Activated CD4-positive, alpha-beta T cell treated with anti-CD3 and anti-CD28 coated beads, Interleukin-2, amount 50 U/mL, for 48 hours (primary cell): Measurements from ENCODE around the gene FRRS1.

Source experiments
- DNase-seq, 2 experiments: peaks; one replicate each; pipeline ENCODE4 v3.0.0-alpha.2; 2020

FRRS1 gene

DNA sequence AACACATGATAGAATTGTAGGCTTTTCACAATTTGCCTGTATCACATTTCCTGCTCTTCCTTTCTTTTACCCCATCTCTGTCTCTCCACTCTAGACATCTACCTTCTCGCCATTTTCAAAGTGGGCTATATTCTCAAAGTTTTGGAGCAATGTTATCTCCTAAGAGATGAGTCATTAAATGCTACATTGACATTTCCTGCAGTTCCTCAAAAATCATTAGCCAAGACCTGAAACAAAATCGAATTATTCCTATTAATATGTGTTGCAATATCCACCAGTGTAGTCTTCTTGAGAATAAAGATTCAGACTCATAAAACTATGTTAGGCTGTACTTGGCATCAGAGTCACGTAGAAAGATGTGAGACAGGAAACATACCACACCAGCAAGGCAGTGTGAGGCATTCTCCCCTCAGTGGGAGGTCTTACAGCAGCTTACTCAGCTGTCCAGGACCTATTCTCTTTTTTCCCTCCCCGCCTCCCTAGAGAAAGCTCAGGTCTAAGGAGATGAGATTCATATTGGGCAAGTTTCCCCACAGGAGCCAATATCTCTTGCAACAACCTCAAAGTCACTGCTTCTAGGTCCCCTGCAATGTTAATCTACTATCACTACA is 38.8 kb downstream of the FRRS1 start:
- no peak for DNase-seq

DNA sequence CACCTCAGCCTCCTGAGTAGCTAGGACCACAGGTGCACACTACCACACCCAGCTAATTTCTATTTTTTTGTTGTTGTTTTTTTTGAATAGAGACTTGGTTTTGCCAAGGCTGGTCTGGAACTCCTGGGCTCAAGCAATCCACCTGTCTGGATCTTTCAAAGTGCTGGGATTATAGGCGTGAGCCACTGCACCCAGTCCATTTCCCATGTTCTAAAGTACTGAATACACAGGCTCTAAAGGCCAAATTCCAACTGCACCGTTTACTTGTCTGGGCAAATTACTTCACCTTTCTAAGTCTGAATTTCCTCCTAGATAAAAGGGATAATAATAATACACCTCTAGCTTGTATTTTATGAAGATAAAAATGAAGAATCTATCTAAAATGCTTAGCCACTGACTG is 39.6 kb downstream of the FRRS1 start:
- no peak for DNase-seq

DNA sequence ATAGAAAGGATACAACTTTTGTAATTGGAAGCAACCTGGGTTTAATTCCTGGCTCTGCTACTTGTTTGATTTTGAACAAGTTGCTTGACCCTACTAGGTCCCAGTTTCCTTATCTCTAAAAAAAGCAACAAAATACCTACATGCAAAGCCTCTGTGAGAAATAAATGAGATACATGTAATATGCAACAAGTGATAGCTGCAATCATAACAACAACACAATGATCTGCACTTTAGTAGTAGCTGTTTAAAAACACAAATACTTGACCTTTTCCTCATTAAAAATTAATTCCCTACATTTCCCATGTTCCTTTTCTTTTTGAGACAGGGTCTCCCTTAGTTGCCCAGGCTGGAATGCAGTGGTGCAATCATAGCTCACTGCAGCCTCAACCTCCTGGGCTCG is 40.0 kb downstream of the FRRS1 start:
- no peak for DNase-seq

DNA sequence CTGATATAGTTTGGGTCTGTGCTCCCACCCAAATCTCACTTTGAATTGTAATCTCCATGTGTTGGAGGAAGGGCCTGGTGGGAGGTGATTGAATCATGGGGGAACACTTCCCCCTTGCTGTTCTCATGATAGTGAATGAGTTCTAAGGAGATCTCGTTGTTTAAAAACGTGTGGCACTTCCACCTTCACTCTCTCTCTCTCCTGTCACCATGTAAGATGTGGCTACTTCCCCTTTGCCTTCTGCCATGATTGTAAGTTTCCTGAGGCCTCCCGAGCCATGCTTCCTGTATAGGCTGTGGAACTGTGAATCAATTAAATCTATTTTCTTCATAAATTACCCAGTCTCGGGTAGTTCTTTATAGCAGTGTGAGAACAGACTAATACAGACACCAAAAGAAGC is 40.4 kb downstream of the FRRS1 start:
- no peak for DNase-seq

DNA sequence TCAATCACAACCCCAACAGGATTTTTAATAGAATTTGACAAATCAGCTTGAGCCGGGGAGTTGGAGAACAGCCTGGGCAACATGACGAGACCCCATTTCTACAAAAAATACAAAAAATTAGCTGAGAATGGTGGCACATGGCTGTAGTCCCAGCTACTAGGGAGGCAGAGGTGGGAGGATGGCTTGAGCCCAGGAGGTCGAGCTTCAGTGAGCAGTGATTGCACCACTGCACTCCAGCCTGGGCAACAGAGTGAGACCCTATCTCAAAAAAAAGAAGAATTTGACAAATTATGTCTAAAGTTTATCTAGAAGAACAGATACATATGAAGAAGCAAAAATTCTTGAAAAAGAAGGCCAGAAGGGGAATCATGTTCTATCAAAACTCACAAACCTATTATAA is 43.2 kb downstream of the FRRS1 start:
- no peak for DNase-seq

DNA sequence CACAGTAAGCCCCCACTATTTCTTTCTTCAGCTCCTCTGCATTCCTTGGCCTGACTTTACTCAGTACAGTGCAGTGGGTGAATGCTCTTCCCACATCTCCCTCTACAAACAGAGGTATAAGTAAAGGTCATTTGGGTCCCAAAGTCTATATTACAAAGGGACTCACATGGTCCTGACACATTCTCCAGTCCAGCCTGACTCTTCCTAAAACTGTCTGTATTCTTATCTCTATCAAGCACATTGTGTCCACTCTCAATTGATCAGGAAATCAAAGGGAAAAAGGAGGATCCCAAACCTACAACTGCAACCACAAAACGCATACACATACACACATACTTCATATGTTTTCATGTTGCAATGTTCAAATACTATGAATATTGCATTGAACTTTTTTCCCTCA is 49.4 kb downstream of the FRRS1 start:
- DNase-seq = no peak

DNA sequence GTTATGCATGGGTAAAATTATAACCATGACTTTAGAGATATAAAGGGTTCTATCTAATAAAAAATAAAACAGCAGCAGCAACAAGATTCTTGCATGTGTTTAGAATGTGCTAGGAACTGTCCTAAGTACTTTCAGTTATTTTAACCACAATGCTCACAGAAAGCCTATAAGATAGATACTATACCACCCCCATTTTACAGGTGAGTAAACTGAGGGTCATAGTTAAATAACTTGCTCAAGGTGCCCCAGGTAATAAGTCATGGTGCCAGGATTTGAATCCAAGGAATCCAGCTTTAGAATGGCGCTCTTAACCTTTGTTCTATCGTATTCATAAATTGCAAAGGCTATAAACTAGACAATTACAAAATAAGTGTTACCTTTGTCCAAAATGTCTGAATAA is 53.4 kb downstream of the FRRS1 start:
- DNase-seq = no peak

DNA sequence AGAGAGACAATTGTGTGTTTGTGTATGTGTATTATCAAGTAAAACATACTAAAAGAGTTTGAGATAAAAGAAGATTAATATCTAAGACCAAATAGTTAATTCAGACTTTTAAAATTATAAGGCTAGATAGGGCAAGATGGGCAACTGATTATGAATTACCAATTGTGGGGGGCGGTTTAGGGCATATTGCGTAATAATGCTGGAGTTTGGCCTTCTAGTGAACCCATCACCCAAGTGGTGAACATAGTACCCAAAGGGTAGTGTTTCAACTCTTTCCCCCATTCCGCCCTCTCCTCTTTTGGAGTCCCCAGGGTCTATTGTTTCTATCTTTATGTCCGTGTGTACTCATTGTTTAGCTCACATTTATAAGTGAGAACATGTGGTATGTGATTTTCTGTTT is 55.4 kb downstream of the FRRS1 start:
- DNase-seq = no peak

DNA sequence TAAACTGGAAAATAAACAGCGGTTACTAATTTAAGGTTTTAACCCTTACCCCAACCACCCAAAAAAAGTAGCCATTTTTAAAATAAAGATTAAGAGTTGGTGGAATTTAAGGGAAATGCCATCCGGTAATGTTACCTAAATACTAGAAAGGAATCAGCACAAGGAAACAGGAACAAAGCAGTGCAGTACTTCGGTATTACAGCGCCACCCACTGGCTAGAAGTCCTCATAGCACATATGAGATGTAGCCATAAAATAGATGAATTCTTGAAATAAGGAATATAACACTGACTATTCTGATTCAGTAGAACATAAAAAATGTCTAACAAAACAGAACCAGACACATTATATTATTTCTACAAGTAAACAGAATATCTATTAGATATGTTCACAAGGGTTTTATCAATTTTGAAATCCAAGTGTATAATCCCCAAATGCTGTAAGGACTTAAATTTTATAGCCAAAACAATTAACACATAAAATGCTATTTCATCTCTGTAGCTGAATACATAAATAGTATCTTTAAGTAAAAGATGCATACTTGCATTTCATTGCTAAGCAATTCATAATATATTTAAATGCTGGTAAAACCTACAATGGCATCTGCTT is 58.8 kb downstream of the FRRS1 start:
- peak; percentile 71 to 76 for DNase-seq

DNA sequence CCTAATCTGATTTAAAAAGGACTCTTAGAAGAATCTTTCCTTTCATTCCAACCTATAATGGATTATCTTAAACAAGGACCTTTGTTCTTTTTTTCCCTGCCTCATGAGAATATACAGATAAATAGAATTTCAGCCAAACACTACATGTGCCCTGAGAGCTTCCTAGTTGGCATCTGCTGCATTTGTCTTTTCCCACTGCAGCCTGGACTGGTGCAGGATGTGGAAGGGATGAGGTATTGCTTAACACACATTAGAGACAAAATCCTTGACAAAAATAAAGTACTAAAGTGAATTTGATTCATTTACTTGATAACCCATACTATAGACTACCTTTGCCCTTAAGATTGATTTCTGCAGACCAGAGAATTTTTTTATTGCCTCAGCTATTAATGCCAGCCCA is 61.0 kb downstream of the FRRS1 start:
- no peak for DNase-seq

DNA sequence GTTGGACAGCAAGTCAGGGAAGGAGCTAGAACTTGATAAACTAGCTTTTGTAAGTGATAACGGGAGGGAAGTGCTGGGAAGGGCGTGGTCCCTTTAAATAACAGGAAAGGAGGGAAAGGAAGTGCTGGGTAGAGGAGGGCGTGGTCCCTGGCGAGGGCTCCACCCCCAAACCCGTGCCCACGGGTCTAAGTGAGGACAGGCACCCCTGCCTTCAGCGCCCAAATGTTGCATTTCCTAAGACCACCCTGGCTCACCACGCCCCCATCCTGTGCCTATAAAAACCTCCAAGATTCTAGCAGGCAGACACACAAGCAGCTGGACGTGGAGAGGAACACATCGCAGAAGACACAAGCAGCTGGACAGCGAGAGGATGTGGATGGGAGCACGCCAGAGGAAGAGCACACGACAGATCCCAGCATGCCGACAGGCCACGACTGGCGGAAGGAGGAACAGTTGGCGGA is 62.0 kb downstream of the FRRS1 start:
- no peak for DNase-seq

DNA sequence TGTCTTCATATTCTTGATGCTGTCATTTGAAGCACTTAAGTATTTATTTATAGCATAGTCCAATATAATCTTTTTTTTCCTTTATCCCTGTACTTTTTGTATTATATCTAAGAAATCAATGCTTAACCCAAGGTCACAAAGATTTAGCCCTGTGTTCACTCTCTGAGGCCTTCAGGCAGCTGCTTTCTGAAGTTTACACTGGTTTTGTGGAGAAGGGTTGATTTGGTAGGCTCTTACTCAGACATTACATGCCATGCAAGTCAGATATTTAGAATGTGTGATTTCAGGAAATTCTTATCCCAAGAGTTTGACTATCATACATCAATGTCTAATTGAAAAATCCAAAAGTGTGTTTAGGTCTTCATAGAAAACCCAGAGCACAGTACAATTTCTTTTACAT is 64.2 kb downstream of the FRRS1 start:
- DNase-seq = no peak

DNA sequence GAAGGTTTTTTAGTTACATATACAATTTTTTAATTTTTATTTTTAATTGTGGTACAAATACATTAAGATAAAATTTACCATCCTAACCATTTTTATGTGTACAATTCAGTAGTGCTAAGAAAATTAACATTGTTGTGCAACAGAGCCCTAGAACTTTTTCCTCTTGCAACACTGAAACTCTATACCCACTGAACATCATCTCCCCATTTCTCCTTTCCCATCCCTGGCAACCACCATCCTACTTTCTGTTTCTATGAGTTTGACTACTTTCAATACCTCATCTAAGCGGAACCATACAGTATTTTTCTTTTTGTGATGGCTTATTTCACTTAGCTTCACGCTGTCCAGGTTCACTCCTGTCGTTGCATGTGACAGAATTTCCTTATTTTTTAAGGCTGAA is 66.4 kb downstream of the FRRS1 start:
- no peak for DNase-seq

DNA sequence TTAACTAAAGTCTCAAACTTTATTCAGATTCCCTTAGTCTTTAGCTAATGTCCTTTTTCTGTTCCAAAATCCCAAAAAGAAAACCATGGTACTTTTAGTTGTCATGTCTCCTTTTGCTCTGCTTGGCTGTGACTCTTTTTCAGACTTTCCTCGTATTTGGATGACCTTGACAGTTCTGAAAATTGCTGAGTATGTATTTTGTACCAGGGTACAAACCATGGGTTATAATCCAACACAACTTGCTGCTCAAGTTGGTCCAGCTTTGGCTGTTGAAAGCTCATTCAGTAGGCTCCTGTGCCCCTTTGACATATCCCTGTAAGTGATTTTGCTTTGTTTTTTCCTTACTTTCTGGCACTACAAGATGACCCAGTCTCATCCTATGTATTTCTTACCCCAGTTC is 68.9 kb downstream of the FRRS1 start:
- DNase-seq = no peak

DNA sequence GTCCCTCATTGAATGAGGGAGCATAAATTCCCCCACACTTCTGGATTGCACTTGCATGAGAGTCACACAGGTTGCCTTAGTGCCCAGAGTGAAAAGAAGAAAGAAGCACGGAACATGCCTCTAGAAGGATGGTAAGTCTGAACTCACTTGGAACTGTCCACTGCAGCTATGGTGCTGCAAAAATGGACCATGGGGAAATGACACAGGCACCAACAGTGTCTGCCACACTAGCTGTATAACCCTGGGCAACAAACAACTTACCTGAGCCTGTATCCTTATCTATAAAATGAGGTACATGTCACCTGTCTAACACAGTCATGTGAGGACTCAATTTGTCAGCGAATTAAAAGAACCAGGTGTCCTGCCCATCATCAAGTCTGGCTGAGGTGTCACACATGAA is 69.8 kb downstream of the FRRS1 start:
- no peak for DNase-seq

DNA sequence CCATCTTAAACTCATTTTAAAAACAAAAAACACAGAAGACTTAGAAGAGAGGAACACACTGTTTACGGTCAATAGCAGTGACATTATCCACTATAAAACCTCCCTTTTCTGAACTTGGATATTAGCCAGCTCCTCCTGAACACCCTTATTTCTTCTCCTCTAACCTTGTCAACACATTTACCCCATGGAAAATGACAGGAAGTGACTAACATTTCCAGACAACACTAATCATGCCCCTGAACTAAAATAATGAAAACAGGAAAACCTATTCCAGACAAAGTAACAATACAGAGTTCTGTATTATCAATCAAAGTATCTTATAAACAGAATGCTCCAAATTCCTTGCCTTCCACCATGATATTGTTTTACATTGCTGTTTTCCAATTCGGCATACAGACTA is 75.3 kb downstream of the FRRS1 start:
- no peak for DNase-seq

DNA sequence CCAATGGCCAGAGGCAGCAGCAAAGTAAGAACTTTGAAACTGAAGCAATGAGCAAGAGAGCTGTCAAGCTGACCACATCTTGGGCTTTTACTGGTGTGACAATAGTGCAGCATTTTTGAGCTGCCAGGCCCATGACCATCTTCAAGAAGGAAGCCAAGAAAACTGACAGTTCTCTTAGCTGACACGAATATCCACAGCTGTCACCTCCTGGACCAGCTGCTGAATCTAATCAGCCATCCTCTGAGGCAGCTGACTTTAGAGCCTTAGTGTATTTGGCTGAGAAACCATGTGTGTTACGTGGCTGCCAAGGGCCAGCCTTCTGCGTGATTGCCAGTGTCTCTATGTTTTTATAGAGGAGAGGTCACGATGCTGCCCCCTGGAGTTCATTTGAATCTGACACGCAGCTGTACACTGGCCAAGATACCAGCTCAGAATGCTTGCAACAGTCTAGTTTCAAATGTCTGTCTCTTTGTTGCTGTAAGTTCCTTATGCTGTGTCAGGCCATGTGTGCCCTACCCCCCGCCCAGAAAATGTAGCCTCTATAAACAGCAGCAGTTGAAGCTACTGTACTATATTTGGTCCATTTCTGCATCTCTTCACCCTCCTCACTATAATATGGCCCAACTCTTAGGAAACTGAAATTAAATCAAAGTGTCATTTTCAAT is 80.8 kb downstream of the FRRS1 start:
- peak; percentile 40 to 61 for DNase-seq

DNA sequence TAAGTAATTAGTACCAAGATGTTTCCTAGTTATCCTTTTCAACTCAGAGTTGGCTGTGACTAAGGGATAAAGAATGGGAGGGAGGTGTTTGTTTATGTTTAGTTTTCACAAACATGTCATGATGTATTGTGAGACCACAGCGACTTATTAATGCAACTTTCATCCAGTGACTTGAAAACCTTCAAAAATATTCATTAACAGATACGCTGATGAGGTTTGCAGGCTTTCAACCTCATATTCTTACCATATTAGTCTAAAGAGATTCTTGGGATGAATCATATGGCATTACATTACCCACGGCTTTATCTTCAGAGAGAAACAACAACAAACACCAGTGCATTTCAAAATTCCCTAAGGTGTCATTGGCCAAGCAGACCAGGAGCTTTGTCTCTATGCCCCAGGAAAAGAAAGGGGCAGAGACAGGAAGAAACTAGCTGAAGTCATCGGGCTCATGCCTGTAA is 84.1 kb downstream of the FRRS1 start:
- DNase-seq = no peak

DNA sequence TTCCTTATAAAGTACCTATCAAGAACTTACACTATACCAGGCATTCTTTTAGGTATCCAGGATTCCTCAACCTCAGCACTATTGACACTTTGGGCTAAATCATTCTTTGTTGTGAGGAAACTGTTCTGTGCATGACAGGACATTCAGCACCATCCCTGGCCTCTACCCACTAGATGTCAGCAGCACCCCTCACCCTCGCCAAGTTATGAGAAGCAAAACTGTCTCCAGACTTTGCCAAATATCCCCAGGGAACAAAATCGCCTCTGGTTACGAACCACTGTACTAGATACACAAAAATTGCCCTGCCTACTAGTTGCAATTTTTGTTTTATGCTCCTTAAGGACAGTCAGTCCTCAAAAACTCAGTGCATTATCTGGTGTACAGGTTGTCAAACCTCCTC is 84.9 kb downstream of the FRRS1 start:
- DNase-seq = no peak

DNA sequence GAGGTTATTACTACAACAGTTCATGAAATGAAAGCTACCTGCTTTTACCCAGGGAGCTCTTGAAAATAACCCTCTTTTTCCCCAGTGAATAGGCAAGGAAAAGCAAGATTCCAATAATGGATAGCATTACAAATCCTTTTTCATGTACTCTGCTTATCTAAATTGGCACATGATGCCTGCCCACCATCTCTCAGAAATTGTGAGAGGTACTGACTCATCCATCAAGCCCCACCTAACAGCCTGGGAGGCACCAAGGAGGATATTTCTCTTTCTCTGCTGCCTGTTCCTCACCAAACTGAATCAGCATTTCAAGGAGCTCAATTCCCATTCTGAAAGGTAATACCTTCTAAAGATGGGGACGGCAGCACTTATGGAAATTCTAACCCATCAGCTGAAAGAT is 86.2 kb downstream of the FRRS1 start:
- no peak for DNase-seq

DNA sequence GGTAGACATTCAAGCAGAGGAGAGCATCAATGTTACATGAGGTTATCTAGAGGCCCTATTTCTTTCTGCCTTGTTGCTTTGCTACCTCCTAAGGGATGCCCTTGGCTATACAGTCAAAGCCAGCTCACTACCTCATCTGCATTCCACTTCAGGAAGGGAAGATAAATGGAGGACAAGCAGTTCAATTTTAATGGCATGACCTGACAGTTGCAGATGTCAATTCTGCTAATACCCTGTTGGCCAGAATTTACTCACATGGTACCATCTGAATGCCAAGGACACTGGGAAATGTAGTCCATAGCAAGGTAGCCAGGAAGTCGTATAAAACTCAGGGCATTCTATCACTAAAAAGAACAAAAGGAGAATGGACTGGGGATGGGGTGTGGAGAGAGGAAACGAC is 89.0 kb downstream of the FRRS1 start:
- no peak for DNase-seq

DNA sequence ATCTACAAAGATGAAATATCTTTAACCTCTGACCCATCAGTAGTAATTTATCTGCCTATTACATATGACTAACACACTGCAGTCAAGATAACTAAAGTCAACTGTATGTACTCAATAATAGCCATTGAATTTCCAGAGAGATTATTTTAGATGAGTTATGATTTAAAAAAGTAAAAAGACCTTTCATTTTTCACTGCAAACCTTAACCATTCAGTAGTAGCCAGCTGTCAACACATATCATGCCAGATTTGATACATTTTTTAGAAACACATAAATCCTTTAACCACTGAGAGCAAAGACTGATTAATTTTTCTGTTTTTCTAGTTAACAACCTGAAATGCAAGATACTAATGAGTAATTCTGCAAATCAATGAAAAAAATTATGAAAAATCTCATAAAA is 89.6 kb downstream of the FRRS1 start:
- no peak for DNase-seq

DNA sequence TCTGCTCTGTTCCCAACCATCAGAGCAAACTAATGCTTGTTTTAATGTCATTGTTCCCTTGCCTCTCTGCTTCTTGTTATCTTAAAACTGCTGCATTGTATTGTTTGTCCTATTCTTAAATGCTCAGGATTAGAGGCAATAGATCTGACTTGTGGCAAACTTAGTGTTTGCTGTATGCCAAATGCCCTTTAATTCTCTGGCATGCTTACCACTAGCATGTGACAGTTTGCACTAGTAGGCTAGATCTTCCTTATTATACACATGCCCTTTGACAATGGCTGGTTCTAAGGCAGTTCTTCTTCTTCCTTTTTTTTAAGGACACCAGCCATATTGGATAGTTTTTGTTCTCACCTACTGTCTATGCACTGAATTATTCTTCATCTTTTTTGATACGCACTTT is 90.4 kb downstream of the FRRS1 start:
- no peak for DNase-seq

DNA sequence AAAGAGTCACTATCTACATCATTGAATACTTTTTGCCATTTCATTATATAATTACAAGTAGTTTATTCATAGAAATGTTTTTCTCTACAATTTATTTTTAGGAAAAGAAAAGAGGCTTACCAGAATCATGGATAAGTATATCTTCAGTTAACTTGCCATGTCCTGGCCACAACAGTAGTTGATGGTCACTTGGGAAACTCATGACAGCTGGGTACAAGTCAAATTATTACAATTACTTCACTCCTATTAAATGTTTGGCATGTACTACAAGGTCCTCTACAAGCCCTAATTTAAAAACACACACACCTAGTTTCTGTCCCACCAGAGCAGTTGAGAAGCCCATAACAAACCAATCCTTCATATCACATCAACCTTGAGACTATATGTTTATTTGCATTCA is 91.1 kb downstream of the FRRS1 start:
- DNase-seq = no peak
